GM04504 (cell line): ENCODE results near the gene CLDN11.

ENCODE experiments used
- DNase-seq: peaks from one replicate; pipeline ENCODE4 v3.0.0-alpha.2; 2012; ENCODE audit warnings: low read depth

Gene CLDN11

GRCh38 chr3:170418422-170419398, at the start of gene CLDN11:
TSS of gene CLDN11 (plus strand) at chr3:170418868. CDS start at chr3:170419067, 199 bp downstream.
- no peak for DNase-seq

DNA sequence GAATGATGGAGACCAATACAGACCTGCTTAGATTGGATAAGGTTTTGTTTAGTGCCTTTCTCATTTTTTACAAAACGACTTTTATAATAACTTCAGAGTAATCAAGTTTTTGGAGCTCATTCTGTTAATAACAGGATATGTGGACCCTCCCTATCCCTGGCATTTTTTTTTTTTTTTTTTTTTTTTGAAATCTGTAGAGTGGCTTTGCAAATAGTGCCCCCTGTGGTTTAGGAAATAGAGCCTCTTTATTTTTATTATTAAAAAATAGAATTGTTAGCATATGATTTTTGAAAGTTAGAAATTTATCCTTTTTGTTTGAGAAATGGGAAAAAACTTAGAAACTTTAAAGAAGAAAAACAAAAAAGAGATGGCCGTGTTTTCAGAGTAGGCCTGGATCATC, 49.7 kb upstream of the CLDN11 start:
- no peak for DNase-seq

GRCh38 chr3:170372190-170372879, 46.3 kb upstream of the CLDN11 start:
- DNase-seq = no peak

GRCh38 chr3:170383567-170383966, 35.1 kb upstream of the CLDN11 start:
- peak; percentile 3 for DNase-seq

DNA sequence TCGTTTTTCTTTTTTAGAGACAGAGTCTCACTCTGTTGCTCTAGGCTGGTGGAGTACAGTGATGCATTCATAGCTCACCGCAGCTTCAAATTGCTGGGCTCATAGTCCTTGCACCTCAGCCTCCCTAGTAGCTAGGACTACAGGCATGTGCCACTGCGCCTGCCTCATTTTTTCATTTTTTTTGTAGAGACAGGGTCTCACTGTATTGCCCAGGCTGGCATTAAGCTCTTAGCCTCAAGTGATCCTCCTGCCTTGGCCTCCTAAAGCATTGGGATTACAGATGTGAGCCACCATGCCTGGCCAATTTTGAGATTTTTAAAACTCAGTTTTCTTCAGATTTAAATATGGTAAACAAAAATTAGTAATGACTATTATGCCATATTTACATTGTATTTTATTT, 32.2 kb upstream of the CLDN11 start:
- no peak for DNase-seq

- peak; percentile 25 for DNase-seq
Measured at GRCh38 chr3:170387950-170388349, 30.7 kb upstream of the CLDN11 start.

- no peak for DNase-seq
Measured at GRCh38 chr3:170391108-170391507, 27.6 kb upstream of the CLDN11 start.

- no peak for DNase-seq
Measured at GRCh38 chr3:170397685-170398084, 21.0 kb upstream of the CLDN11 start.

GRCh38 chr3:170405101-170405500, 13.6 kb upstream of the CLDN11 start:
- DNase-seq = no peak

- no peak for DNase-seq
Measured at GRCh38 chr3:170410428-170411029, 8.1 kb upstream of the CLDN11 start.

GRCh38 chr3:170413291-170413690, 5.4 kb upstream of the CLDN11 start:
- DNase-seq = no peak

- peak; percentile 96 for DNase-seq
Measured at GRCh38 chr3:170414202-170414663, 4.4 kb upstream of the CLDN11 start.

DNA sequence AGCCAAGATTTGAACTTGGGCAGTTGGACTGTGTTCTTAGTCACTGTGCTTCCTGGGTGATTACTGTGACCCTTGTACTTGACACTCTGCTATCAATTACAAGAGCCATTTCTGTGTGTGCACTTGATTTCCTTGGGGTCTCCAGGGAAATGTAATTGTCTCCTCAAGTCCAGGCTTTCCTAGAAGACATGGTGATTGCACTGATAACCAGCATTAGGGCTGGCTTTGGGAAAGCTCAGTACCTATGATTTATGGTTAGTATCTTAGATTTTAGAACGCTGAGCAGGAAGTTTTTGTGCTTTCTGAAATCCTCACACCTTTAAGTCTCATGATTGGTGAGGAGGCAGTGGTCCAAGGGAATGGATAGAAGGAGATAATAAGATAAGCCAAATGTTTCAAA, 1.6 kb upstream of the CLDN11 start:
- DNase-seq = no peak

DNA sequence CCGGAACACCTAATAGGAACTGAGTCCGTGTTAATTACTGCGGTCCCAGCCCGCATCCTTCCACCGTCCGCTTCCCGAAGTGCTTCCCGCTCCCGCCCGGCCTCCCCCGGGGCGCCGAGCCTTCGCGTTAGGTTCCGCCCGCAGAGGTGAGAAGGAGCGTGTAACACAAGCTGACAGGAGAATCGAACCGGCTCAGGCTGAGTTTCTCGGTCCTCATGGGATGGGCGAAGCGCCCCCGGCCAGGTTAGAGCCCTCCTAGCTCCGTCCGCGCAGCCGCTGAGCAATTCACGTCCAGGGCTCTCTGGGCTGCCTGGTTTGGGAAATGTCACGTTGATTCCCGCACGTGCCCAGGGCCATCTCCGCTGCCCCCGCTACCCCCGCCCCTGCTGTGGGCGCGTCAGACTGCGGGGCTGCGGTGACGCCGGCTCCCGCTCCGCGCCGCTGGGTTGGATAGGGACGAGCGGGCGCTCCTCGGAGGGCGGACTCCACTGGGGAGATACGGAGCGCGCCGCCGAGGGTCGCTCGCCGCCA, 954 bp downstream of the CLDN11 start:
- DNase-seq = no peak

GRCh38 chr3:170420307-170420821, 1.7 kb downstream of the CLDN11 start:
- DNase-seq = no peak

GRCh38 chr3:170421111-170421641, 2.5 kb downstream of the CLDN11 start:
- DNase-seq = no peak

- DNase-seq = no peak
Measured at GRCh38 chr3:170421758-170422157, 3.1 kb downstream of the CLDN11 start.

DNA sequence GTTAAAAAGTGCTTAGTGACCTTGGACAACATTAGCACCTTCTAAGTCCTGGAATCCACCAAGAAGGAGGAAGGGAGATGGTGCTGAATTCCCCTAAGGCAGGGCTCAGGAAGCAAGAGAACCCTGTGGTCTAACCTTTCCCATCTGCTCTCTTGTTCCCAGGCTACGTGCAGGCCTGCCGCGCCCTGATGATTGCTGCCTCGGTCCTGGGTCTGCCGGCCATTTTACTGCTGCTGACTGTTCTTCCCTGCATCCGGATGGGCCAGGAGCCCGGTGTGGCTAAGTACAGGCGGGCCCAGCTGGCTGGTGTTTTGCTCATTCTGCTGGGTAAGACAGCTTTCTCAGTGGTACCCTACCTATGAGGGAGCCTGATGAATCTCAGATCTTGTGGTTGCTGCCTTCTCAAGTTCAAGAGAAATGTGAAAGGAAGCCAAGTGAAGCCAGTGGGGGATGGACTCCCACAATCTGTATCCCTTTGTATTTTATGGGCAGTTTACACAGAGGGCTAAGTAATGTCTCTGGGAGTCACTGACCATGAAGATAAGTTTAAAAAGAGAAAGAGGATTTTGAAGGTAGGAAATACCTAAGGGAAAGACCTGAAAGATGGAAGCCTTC, 4.4 kb downstream of the CLDN11 start:
- no peak for DNase-seq

DNA sequence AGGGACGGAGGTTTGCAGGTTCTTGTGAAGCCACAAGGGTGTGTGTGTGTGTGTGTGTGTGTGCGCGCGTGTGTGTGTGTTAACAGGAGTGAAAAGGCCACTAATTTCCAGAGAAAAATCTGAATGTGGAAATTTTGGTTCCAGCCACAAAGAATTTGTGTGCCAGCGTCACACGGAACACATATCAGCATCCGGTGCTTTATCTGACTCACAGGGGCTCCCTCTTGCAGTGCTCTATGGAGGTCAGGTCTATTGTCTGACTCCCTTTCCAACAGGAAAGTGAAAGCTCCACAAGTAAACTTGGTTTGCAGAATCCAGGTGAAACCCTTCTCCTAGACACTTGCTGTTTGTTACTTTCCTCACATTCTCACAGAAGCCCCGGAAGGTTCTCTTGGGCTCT, 6.2 kb downstream of the CLDN11 start:
- no peak for DNase-seq

GRCh38 chr3:170425491-170426239, 7.0 kb downstream of the CLDN11 start:
- DNase-seq = no peak
